ENCODE results near the gene GJB2. TPM values are rescaled to one million over a fixed set of nuclear protein-coding genes. Genes with fewer than 3 reads are reported as not detected.

GJB2 gene
- total RNA-seq, 1 donor from 2014 or later, result not detected

DNA sequence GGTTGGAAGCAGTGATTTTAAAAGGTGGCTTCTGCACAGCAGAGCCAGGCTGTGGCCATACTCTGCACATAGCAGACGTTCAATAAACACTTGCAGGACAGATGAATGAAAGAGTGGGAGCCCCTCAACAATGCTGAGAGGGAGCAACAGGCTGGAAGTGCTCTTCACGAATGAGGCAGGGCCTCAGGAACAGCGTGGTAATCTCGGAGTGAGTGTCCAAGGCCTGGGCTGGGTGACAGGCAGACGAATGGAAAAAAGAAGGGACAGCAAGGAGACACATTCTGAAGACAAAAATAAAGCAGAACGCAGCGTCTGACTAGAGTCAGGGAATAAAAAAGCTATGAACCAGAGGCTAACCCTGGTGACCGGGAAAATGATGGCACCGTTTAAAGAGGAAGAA lies 43.0 kb downstream of the GJB2 start:
- H3K27ac ChIP-seq (replicated peaks), result peak overlapping the region; percentile 66
- no peak overlapping the region for H3K4me3 ChIP-seq
- intact Hi-C loops (cut with micrococcal nuclease), result no loop called here
- no peaks in the 10 kb centered on the region for H3K9me3 ChIP-seq (replicated peaks)
- DNase-seq, result no peak
- TF ChIP-seq, protein P1, sequence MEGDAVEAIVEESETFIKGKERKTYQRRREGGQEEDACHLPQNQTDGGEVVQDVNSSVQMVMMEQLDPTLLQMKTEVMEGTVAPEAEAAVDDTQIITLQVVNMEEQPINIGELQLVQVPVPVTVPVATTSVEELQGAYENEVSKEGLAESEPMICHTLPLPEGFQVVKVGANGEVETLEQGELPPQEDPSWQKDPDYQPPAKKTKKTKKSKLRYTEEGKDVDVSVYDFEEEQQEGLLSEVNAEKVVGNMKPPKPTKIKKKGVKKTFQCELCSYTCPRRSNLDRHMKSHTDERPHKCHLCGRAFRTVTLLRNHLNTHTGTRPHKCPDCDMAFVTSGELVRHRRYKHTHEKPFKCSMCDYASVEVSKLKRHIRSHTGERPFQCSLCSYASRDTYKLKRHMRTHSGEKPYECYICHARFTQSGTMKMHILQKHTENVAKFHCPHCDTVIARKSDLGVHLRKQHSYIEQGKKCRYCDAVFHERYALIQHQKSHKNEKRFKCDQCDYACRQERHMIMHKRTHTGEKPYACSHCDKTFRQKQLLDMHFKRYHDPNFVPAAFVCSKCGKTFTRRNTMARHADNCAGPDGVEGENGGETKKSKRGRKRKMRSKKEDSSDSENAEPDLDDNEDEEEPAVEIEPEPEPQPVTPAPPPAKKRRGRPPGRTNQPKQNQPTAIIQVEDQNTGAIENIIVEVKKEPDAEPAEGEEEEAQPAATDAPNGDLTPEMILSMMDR (IDR thresholded peaks at IDR 0.05; ENCODE audit: borderline replicate concordance), result no peak
- no peaks in the 10 kb centered on the region for H3K36me3 ChIP-seq
- H3K27me3 ChIP-seq (ENCODE audit: low read depth), result peaks cover 47% of the 10 kb centered on the region
- peaks cover 35% of the 10 kb centered on the region for H3K4me1 ChIP-seq

DNA sequence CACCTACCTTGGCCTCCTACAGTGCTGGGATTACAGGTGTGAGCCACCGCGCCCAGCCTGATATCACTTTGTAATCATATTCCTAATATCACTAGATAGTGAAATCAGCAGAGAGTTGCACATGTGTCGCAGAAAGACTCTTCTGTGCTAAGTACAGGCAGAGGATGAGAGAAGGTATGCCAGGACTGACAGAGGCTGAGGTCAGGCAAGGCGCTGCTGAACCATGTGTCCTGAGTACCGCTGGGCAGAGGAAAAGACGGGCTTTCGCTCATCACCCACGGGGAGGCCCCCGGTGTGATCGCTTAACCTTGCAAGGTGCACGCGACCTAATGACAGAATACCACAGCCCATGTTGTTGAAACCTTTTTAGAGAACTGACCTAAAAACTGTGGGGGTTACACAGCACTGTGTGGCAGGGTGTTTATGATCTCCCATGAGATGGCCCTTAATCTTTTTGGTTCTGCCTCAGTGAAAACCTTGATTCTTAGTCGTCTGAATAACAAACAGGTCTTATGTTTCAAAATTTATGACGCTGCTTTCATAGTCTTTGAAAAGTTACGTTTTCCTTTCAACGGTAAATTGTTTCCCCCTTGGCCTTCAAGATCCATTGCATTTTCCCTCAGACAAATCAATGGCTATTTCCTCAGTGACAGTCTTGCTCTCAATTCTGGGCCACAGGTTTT lies 44.1 kb downstream of the GJB2 start:
- intact Hi-C loops (cut with micrococcal nuclease), result no loop called here
- no peak overlapping the region for H3K4me3 ChIP-seq

DNA sequence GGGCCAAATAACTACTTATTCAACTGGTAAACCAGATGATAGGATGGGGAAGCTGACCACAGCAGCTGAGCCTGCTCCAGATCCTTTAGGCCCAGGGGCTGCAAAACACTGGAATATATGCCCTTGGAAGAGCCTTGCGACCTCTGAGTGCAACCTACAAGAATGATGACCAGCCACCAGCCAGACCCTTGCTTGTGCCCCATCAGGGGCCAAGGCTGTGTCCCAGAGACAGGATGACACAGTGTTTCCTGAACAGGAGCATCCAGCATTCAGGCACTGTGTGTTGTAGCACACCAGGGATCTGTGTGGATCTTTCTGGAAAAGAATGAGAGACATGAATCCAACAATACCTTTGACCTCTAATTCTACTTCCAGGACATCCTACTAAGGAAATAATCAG lies 46.4 kb downstream of the GJB2 start:
- DNase-seq, result no peak
- intact Hi-C loops (cut with micrococcal nuclease), result no loop called here
- Histone ChIP-seq H3K9me3 (replicated peaks) (no peaks in the 10 kb centered on the region), H3K4me3 (no peak overlapping the region), H3K27ac (replicated peaks) (no peak overlapping the region), H3K36me3 (no peaks in the 10 kb centered on the region), H3K27me3 (ENCODE audit: low read depth) (peaks cover 73% of the 10 kb centered on the region), H3K4me1 (peaks cover 48% of the 10 kb centered on the region)
- TF ChIP-seq, protein P1 (IDR thresholded peaks at IDR 0.05; ENCODE audit: borderline replicate concordance), result no peak

More for the DNA sequence above, 44.1 kb downstream of the GJB2 start:
- Histone ChIP-seq H3K27ac (replicated peaks) (no peak overlapping the region), H3K36me3 (no peaks in the 10 kb centered on the region), H3K27me3 (ENCODE audit: low read depth) (peaks cover 56% of the 10 kb centered on the region), H3K9me3 (replicated peaks) (no peaks in the 10 kb centered on the region), H3K4me1 (peaks cover 35% of the 10 kb centered on the region)
- DNase-seq, result no peak
- TF ChIP-seq, protein P1 (IDR thresholded peaks at IDR 0.05; ENCODE audit: borderline replicate concordance), result no peak

DNA sequence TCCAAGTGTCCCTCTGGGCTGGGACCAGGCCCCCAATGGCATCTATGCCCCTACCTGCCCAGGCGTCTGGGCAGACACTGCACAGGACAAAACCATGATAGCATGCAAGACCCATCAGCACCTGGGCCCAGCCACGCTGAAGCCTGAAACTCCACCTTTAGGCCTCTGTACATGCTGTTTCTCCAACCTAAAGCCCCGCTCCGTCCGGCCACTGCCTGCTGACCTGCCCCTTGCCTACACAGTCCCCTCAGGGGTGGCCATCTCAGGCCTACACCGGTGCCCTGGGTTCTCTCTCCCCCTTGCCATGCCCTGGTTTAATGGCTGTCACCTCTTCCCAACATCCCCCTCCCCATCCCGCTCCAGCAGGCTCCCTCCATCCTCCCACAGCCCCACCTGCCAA lies 47.2 kb downstream of the GJB2 start:
- Histone ChIP-seq H3K36me3 (no peaks in the 10 kb centered on the region), H3K27ac (replicated peaks) (no peak overlapping the region), H3K27me3 (ENCODE audit: low read depth) (peaks cover 70% of the 10 kb centered on the region), H3K9me3 (replicated peaks) (no peaks in the 10 kb centered on the region), H3K4me3 (no peak overlapping the region), H3K4me1 (peaks cover 46% of the 10 kb centered on the region)
- TF ChIP-seq, protein P1 (IDR thresholded peaks at IDR 0.05; ENCODE audit: borderline replicate concordance), result no peak
- DNase-seq, result no peak
- intact Hi-C loops (cut with micrococcal nuclease), result no loop called here

DNA sequence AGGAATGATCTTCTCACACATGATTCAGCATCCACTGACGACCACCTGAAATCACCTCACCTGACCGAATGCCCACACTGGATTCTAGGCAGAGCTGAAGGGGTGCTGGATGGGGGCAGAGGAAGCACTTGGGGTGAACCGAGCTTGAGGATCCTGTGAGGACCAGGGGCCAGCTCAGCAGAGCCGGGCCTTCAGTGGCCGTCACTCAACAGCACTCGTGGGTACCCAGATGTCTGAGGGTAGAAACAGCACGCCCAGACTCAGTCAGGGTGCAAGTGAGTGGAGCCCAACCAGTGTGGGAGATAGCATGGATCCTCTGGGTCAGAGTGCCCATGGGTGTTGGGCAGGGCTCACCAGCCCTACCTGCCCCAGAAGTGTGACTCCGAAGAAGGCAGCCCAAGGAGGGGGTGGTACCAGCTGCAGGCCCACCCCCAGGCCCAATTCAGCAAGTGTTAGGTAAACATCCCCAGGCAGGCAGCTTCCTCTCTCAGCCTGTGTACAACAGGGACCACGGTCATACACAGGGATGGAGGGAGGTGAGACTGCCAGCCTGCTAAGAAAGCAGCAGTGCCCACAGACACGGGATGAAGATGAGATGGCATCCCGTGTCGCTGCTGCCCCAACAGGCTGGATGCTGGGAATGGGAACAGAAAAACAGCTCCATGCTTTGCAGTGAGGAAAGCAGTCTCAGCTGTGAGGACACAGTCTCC lies 48.4 kb downstream of the GJB2 start:
- H3K4me3 ChIP-seq, result no peak overlapping the region
- peaks cover 68% of the 10 kb centered on the region for H3K27me3 ChIP-seq (ENCODE audit: low read depth)
- H3K36me3 ChIP-seq, result no peaks in the 10 kb centered on the region
- no peak for DNase-seq
- H3K4me1 ChIP-seq, result peaks cover 46% of the 10 kb centered on the region
- no peak overlapping the region for H3K27ac ChIP-seq (replicated peaks)
- intact Hi-C loops (cut with micrococcal nuclease), result no loop called here
- H3K9me3 ChIP-seq (replicated peaks), result no peaks in the 10 kb centered on the region
- TF ChIP-seq, protein P1 (IDR thresholded peaks at IDR 0.05; ENCODE audit: borderline replicate concordance), result no peak
